ENCODE results near the gene BCL7A. TPM values are rescaled to one million over a fixed set of nuclear protein-coding genes. Genes with fewer than 3 reads are reported as not detected.

The BCL7A gene
- total and polyA plus RNA-seq, 9 of the 15 experiments (the other 6 are each of a cell fraction or from before 2014, with no cell fraction given) = 0.25 to 21.9 (median 14.9) TPM

GRCh38 chr12:122023339-122024131 is 1.9 kb downstream of the BCL7A start (continued):
- TF ChIP-seq TAL1 (IDR thresholded peaks at IDR 0.05) (no peak), ETV5 (CRISPR knock-in tag; IDR thresholded peaks at IDR 0.05; ENCODE audit: low read depth) (no peak), POLR2AphosphoS5 (IDR thresholded peaks at IDR 0.05; ENCODE audit: control insufficient read depth, insufficient read depth, low read depth, low read length) (no peak), NR0B1 (IDR thresholded peaks at IDR 0.05; ENCODE audit: partially characterized antibody) (no peak), MLX (CRISPR knock-in tag; conservative IDR thresholded peaks at IDR 0.05) (no peak), ZC3H4 (CRISPR knock-in tag; IDR thresholded peaks at IDR 0.05; ENCODE audit: borderline replicate concordance) (no peak), PTRF (tag; IDR thresholded peaks at IDR 0.05) (no peak), MXI1 (IDR thresholded peaks at IDR 0.05; ENCODE audit: low read depth, low read length) (peak; percentile 79), NFATC3 (IDR thresholded peaks at IDR 0.05) (no peak), KAT8 (IDR thresholded peaks at IDR 0.05; ENCODE audit: low read depth) (no peak), ZNF197 (CRISPR knock-in tag; IDR thresholded peaks at IDR 0.05; ENCODE audit: low read depth) (no peak), SIX5 (IDR thresholded peaks at IDR 0.05; ENCODE audit: borderline replicate concordance in 1 of 2, insufficient read depth in 1 of 2, low read depth in 1 of 2, low read length in 2 of 2) (no peak), ZNF408 (CRISPR knock-in tag; IDR thresholded peaks at IDR 0.05; ENCODE audit: low read depth) (no peak), CBFB (CRISPR knock-in tag; IDR thresholded peaks at IDR 0.05) (no peak), ZNF175 (CRISPR knock-in tag; IDR thresholded peaks at IDR 0.05; ENCODE audit: low read depth) (no peak), PATZ1 (CRISPR knock-in tag; IDR thresholded peaks at IDR 0.05; ENCODE audit: borderline replicate concordance) (no peak), YBX1 (IDR thresholded peaks at IDR 0.05) (no peak), KDM2B (CRISPR knock-in tag; IDR thresholded peaks at IDR 0.05) (no peak), TFAM (CRISPR knock-in tag; conservative IDR thresholded peaks at IDR 0.05) (no peak), IFI16 (CRISPR knock-in tag; IDR thresholded peaks at IDR 0.05) (no peak), ZBTB17 (CRISPR knock-in tag; IDR thresholded peaks at IDR 0.05) (no peak), ELF1 (tag; IDR thresholded peaks at IDR 0.05) (no peak), NFYB (IDR thresholded peaks at IDR 0.05; ENCODE audit: extremely low read depth, insufficient read length) (peak; percentile 47), ASH1L (IDR thresholded peaks at IDR 0.05; ENCODE audit: borderline replicate concordance, low read depth, partially characterized antibody) (no peak), KDM1A (IDR thresholded peaks at IDR 0.05) (no peak), ZNF699 (CRISPR knock-in tag; IDR thresholded peaks at IDR 0.05; ENCODE audit: insufficient replicate concordance) (no peak)
